ENCODE data around the gene SAFB2.
A peak's percentile ranks its signal among the peaks of the same experiment; 100 is the strongest.

- TF ChIP-seq, protein P1, sequence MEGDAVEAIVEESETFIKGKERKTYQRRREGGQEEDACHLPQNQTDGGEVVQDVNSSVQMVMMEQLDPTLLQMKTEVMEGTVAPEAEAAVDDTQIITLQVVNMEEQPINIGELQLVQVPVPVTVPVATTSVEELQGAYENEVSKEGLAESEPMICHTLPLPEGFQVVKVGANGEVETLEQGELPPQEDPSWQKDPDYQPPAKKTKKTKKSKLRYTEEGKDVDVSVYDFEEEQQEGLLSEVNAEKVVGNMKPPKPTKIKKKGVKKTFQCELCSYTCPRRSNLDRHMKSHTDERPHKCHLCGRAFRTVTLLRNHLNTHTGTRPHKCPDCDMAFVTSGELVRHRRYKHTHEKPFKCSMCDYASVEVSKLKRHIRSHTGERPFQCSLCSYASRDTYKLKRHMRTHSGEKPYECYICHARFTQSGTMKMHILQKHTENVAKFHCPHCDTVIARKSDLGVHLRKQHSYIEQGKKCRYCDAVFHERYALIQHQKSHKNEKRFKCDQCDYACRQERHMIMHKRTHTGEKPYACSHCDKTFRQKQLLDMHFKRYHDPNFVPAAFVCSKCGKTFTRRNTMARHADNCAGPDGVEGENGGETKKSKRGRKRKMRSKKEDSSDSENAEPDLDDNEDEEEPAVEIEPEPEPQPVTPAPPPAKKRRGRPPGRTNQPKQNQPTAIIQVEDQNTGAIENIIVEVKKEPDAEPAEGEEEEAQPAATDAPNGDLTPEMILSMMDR (IDR thresholded peaks at IDR 0.05): peak in 1 of 4 experiments; percentile 20
- TF ChIP-seq POLR2A (IDR thresholded peaks at IDR 0.05): no peak
Measured at GRCh38 chr19:5567360-5567969, 55.1 kb downstream of the SAFB2 start, which contains the start of gene TINCR.

Data from gastroesophageal sphincter (tissue), 3 donors.